Midbrain (tissue), 1 donor: Measurements from ENCODE around the gene SEMA3C.

Experiments used
- DNase-seq: peaks from one replicate; lab custom pipeline; 2025; lab: John Stamatoyannopoulos, UW

The SEMA3C gene

DNA sequence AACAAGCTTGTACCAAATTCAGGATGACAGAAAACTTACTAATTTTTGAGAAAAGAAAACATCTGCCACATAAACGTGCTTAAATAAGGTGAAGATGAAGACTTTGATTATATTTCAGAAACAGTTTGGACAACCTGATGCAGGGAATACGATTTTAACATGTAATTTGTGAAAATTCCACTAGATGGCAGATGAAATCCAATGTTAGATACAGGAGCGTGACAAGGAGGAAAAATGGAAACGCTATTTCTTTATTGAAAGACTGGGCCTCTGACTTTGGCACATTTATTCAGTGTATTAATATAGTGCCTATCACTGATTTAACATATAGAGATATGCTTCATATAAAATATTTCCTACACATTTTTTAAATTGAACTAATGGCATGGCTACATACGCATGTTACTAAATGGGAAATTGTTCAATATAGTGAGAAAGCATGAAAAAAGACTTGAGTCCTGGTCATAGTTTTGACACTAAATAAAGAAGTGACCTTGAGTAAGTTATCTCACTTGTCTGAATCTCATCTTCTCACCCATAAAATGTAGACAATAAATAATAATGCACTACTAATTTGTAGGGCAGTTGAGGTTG is 219.7 kb downstream of the SEMA3C start:
- DNase-seq = peak; percentile 59
